Endometrial microvascular endothelial cells (primary cell): ENCODE data around the gene OTOS. TPM values are rescaled to one million over a fixed set of nuclear protein-coding genes. Genes with fewer than 3 reads are reported as not detected.

ENCODE experiments used
- in situ Hi-C: cut with HindIII; loops from 2 replicates; pipeline ENCODE4 v1.10.0; 2017; ENCODE audit warnings: low sequenced_read_pairs, low pct_unique_long_range_greater_than_20kb; ENCODE audit errors: inconsistent ontology term
- total RNA-seq: library from RNA; depleted of rRNA; stranded (reverse); fragments of >200 nt; gene quantifications from one replicate; pipeline ENCODE4 v1.2.3, GENCODE V29; 2015; ENCODE audit errors: inconsistent ontology term

Gene OTOS
- total RNA-seq, 1 donor from 2014 or later: not detected

GRCh38 chr2:240140920-240141319 is 462 bp upstream of the OTOS start:
- in situ Hi-C loops: no loop called here

GRCh38 chr2:240139666-240140393 is 628 bp downstream of the OTOS start:
- in situ Hi-C loops: no loop called here

- in situ Hi-C loops: no loop called here
These were observed 1.4 kb downstream of the OTOS start for GRCh38 chr2:240139011-240139441.

GRCh38 chr2:240138254-240138984 is 2.0 kb downstream of the OTOS start:
- in situ Hi-C loops: no loop called here

GRCh38 chr2:240137596-240138253 is 2.7 kb downstream of the OTOS start:
- in situ Hi-C loops: no loop called here

- in situ Hi-C loops: no loop called here
These were observed 3.7 kb downstream of the OTOS start for GRCh38 chr2:240136671-240137292.

- in situ Hi-C loops: no loop called here
These were observed 4.3 kb downstream of the OTOS start, which contains the start of gene COPS9 for GRCh38 chr2:240136013-240136670. Gene COPS9 (minus strand): TSS chr2:240136305. CDS start chr2:240136284, 21 bp downstream.

- in situ Hi-C loops: no loop called here
These were observed 4.8 kb downstream of the OTOS start for GRCh38 chr2:240135706-240136012.

- in situ Hi-C loops: no loop called here
These were observed 5.4 kb downstream of the OTOS start for GRCh38 chr2:240134956-240135520.

- in situ Hi-C loops: no loop called here
These were observed 6.0 kb downstream of the OTOS start for GRCh38 chr2:240134466-240134865.

- in situ Hi-C loops: no loop called here
These were observed 7.1 kb downstream of the OTOS start for GRCh38 chr2:240133401-240133800.

- in situ Hi-C loops: no loop called here
These were observed 7.8 kb downstream of the OTOS start for GRCh38 chr2:240132651-240132980.

- in situ Hi-C loops: no loop called here
These were observed 8.4 kb downstream of the OTOS start for GRCh38 chr2:240131941-240132650.

GRCh38 chr2:240131296-240131695 is 9.2 kb downstream of the OTOS start:
- in situ Hi-C loops: no loop called here

GRCh38 chr2:240130393-240131195 is 9.9 kb downstream of the OTOS start:
- in situ Hi-C loops: no loop called here

- in situ Hi-C loops: no loop called here
These were observed 10.6 kb downstream of the OTOS start for GRCh38 chr2:240129731-240130392.

GRCh38 chr2:240129311-240129710 is 11.1 kb downstream of the OTOS start:
- in situ Hi-C loops: no loop called here
